H1 (cell line): Measurements from ENCODE around the gene NPIPA5. TPM values are rescaled to one million over a fixed set of nuclear protein-coding genes. Genes with fewer than 3 reads are reported as not detected.
"Not testable (repeated sequence)": the region's sequence is repeated elsewhere in the genome, so short reads cannot be mapped to it uniquely, and the experiment has no call there.

Experiments used
- CTCF ChIA-PET: fragments of 300-600 bp; sonication (Branson Sonifier 250); formaldehyde crosslinking; loops from one replicate; lab custom pipeline; 2021; ENCODE audit not compliant: partially characterized antibody; lab: Charles Lee
- POLR2A ChIA-PET: fragments of 300-600 bp; sonication (Branson Sonifier 250); formaldehyde crosslinking; loops from one replicate; lab custom pipeline; 2021; ENCODE audit warnings: inconsistent platforms; ENCODE audit not compliant: partially characterized antibody; lab: Charles Lee
- DNase-seq, 2 experiments: peaks; one replicate each; pipeline versions ENCODE4 v3.0.0 to v3.0.0-alpha.2; 2010 to 2022; ENCODE audit warnings: low spot score in 2 of 2, low read depth in 1 of 2, mixed read lengths in 1 of 2
- FAIRE-seq: peaks from 2 replicates; lab custom pipeline; 2011; peaks lifted over from hg19 to GRCh38; lab: Jason Lieb, UNC
- H2AFZ ChIP-seq: 2 replicates; pipeline ENCODE4 v1.8.1; 2012; ENCODE audit warnings: low read length, inconsistent platforms
- H2AK5ac ChIP-seq: 2 replicates; pipeline ENCODE4 v1.6.1; 2013; ENCODE audit warnings: low read depth, low read length
- H2BK120ac ChIP-seq: replicated peaks from 2 replicates; pipeline ENCODE3; 2013; ENCODE audit warnings: low read depth, low read length, inconsistent platforms
- H2BK12ac ChIP-seq: 2 replicates; pipeline ENCODE4 v1.6.1; 2013; ENCODE audit warnings: low read depth, low read length
- H2BK15ac ChIP-seq: 2 replicates; pipeline ENCODE4 v1.6.1; 2013; ENCODE audit warnings: low read length
- H2BK20ac ChIP-seq: 2 replicates; pipeline ENCODE4 v1.6.1; 2013; ENCODE audit warnings: low read length
- H2BK5ac ChIP-seq: 2 replicates; pipeline ENCODE4 v1.6.1; 2013; ENCODE audit warnings: low read depth, low read length
- H3K14ac ChIP-seq: 2 replicates; pipeline ENCODE4 v1.6.1; 2013; ENCODE audit warnings: inconsistent platforms; ENCODE audit not compliant: insufficient read length
- H3K18ac ChIP-seq: 2 replicates; pipeline ENCODE4 v1.6.1; 2013; ENCODE audit warnings: low read length; ENCODE audit errors: extremely low read depth
- H3K23ac ChIP-seq: 2 replicates; pipeline ENCODE4 v1.6.1; 2013; ENCODE audit warnings: inconsistent platforms; ENCODE audit not compliant: insufficient read length
- H3K23me2 ChIP-seq: 2 replicates; pipeline ENCODE4 v1.6.1; 2013; ENCODE audit warnings: low read depth, low read length
- H3K27ac ChIP-seq: 2 replicates; pipeline ENCODE4 v1.6.1; 2011; ENCODE audit warnings: low read depth, low read length, inconsistent platforms
- H3K27me3 ChIP-seq, 4 experiments: replicated peaks in 1 of 4; 1 replicate in 1 of 4; 2 replicates in 3 of 4; pipeline versions ENCODE4 v1.6.1 to v1.8.1; 2011 to 2013; ENCODE audit warnings: low read length in 3 of 4, mild to moderate bottlenecking in 3 of 4, inconsistent platforms in 2 of 4, mixed read lengths in 2 of 4, moderate library complexity in 1 of 4; ENCODE audit not compliant: control insufficient read depth in 3 of 4, insufficient read depth in 3 of 4; ENCODE audit errors: extremely low read depth in 1 of 4
- H3K36me3 ChIP-seq, 4 experiments: 2 replicates each; pipeline versions ENCODE4 v1.6.1 to v1.8.1; 2011 to 2013; ENCODE audit warnings: mild to moderate bottlenecking in 4 of 4, low read length in 3 of 4, moderate library complexity in 2 of 4, control low read depth in 1 of 4, inconsistent platforms in 1 of 4; ENCODE audit not compliant: insufficient read depth in 4 of 4, control insufficient read depth in 2 of 4
- H3K4ac ChIP-seq: replicated peaks from 2 replicates; pipeline ENCODE3; 2013; ENCODE audit warnings: low read length, low read depth, mixed read lengths, inconsistent platforms; ENCODE audit not compliant: insufficient read length
- H3K4me1 ChIP-seq, 4 experiments: replicated peaks in 1 of 4; 1 replicate in 1 of 4; 2 replicates in 3 of 4; pipeline versions ENCODE4 v1.6.1 to v1.8.1; 2011 to 2013; ENCODE audit warnings: low read length in 3 of 4, inconsistent platforms in 2 of 4, mixed read lengths in 1 of 4; ENCODE audit not compliant: insufficient read depth in 4 of 4, control insufficient read depth in 3 of 4
- H3K4me2 ChIP-seq, 2 experiments: 2 replicates each; pipeline versions ENCODE4 v1.6.1 to v1.8.1; 2011 to 2013; ENCODE audit warnings: low read depth in 2 of 2, low read length in 2 of 2, control low read depth in 1 of 2, inconsistent platforms in 1 of 2, mild to moderate bottlenecking in 1 of 2; ENCODE audit not compliant: insufficient read depth in 1 of 2
- H3K4me3 ChIP-seq, 4 experiments: fragments of 200-600, 300-600 bp in 1 of 4; sonication (generic), shearing (Covaris generic), sonication (Bioruptor Twin) in 1 of 4; 2 replicates each; pipeline versions ENCODE4 v1.5.1 to v1.8.1; 2011 to 2016; ENCODE audit warnings: low read length in 4 of 4, low read depth in 3 of 4, control low read depth in 2 of 4, inconsistent platforms in 2 of 4, mild to moderate bottlenecking in 2 of 4, mixed read lengths in 1 of 4, moderate library complexity in 1 of 4; ENCODE audit not compliant: insufficient read depth in 2 of 4; ENCODE audit errors: extremely low read depth in 1 of 4
- H3K56ac ChIP-seq: replicated peaks from 2 replicates; pipeline ENCODE3; 2013; ENCODE audit warnings: low read depth, mild to moderate bottlenecking, mixed read lengths, low read length, inconsistent platforms; ENCODE audit not compliant: insufficient read length
- H3K79me1 ChIP-seq: 2 replicates; pipeline ENCODE4 v1.6.1; 2013; ENCODE audit warnings: low read depth, low read length, control low read depth
- H3K79me2 ChIP-seq, 2 experiments: 2 replicates each; pipeline versions ENCODE4 v1.6.1 to v1.8.1; 2012 to 2013; ENCODE audit warnings: low read length in 2 of 2, mild to moderate bottlenecking in 2 of 2, inconsistent platforms in 1 of 2; ENCODE audit not compliant: insufficient read depth in 2 of 2, control insufficient read depth in 1 of 2
- H3K9ac ChIP-seq, 4 experiments: replicated peaks in 1 of 4; 1 replicate in 1 of 4; 2 replicates in 3 of 4; pipeline versions ENCODE4 v1.6.1 to v1.8.1; 2011 to 2013; ENCODE audit warnings: low read depth in 3 of 4, low read length in 3 of 4, control low read depth in 2 of 4, mild to moderate bottlenecking in 2 of 4, moderate library complexity in 2 of 4, inconsistent platforms in 1 of 4; ENCODE audit errors: extremely low read depth in 1 of 4
- H3K9me3 ChIP-seq, 2 experiments: 2 replicates each; pipeline versions ENCODE4 v1.6.1 to v1.8.1; 2012 to 2013; ENCODE audit warnings: mild to moderate bottlenecking in 2 of 2, moderate library complexity in 2 of 2, control low read depth in 1 of 2, inconsistent platforms in 1 of 2, low read depth in 1 of 2, low read length in 1 of 2, mixed read lengths in 1 of 2; ENCODE audit not compliant: insufficient read depth in 2 of 2
- H4K20me1 ChIP-seq, 2 experiments: replicated peaks in 1 of 2; 2 replicates each; pipeline versions ENCODE3 to v1.8.1; 2011 to 2013; ENCODE audit warnings: inconsistent platforms in 2 of 2, low read length in 2 of 2, mild to moderate bottlenecking in 1 of 2; ENCODE audit not compliant: insufficient read depth in 2 of 2, control insufficient read depth in 1 of 2
- H4K5ac ChIP-seq: 2 replicates; pipeline ENCODE4 v1.6.1; 2013; ENCODE audit warnings: low read length, low read depth, mixed read lengths, inconsistent platforms; ENCODE audit not compliant: insufficient read length
- H4K8ac ChIP-seq: 2 replicates; pipeline ENCODE4 v1.8.0; 2013; ENCODE audit warnings: mild to moderate bottlenecking, moderate library complexity, low read length, inconsistent platforms; ENCODE audit not compliant: insufficient read depth; ENCODE audit errors: extremely low read depth
- H4K91ac ChIP-seq: replicated peaks from 2 replicates; pipeline ENCODE3; 2013; ENCODE audit warnings: low read length, mixed read lengths, inconsistent platforms; ENCODE audit not compliant: insufficient read length
- WGBS, 2 experiments: shearing (Covaris generic) in 1 of 2; methylation state at CpG; one replicate each; pipeline versions ENCODE4 v1.1.6 to v1.1.7; 2013 to 2015; ENCODE audit warnings: low lambda C conversion rate in 2 of 2, mixed read lengths in 2 of 2, inconsistent platforms in 1 of 2, low coverage in 1 of 2, missing lambda C conversion rate in 1 of 2; ENCODE audit not compliant: insufficient replicate concordance in 2 of 2, insufficient coverage in 1 of 2, insufficient read length in 1 of 2; ENCODE audit errors: extremely low coverage in 1 of 2, missing lambda C conversion rate in 1 of 2; 5-methylcytosine and 5-hydroxymethylcytosine counted together
- polyA plus RNA-seq, 7 experiments: library from polyadenylated mRNA; depleted of rRNA in 3 of 7; stranded (reverse) in 5 of 7; unstranded in 2 of 7; fragments of >200 nt in 5 of 7; fragments of 200-250 nt in 2 of 7; gene quantifications; 1 replicate in 5 of 7; 2 replicates in 1 of 7; 4 replicates in 1 of 7; pipeline versions ENCODE4 v1.2.1 to v1.2.3, GENCODE V29; 2011 to 2013; ENCODE audit warnings: missing spikeins in 2 of 7, mixed read lengths in 2 of 7
- total RNA-seq: library from RNA; stranded (reverse); fragmentation: NEBNext Ultra II Directional; extraction: Animal tissue kit (Norgen Biotek cat#: 25700); gene quantifications from 2 replicates; pipeline ENCODE4 v1.2.1, GENCODE V29; 2021

NPIPA5 gene
- total and polyA plus RNA-seq, 2 of the 8 experiments (the other 6 are each of a cell fraction or from before 2014, with no cell fraction given), result 0.61 to 4.1 TPM

- FAIRE-seq, H3K23ac ChIP-seq, H4K20me1 ChIP-seq, H3K79me1 ChIP-seq, H2BK15ac ChIP-seq, H3K23me2 ChIP-seq, H3K4me3 ChIP-seq, H3K79me2 ChIP-seq, CTCF ChIA-PET, H2BK120ac ChIP-seq, DNase-seq, H4K91ac ChIP-seq, H3K14ac ChIP-seq, H3K4me1 ChIP-seq, H4K8ac ChIP-seq, H2BK20ac ChIP-seq, H3K9me3 ChIP-seq, H3K4me2 ChIP-seq, POLR2A ChIA-PET, H2AFZ ChIP-seq, H3K56ac ChIP-seq, H3K27ac ChIP-seq, H3K18ac ChIP-seq, H2AK5ac ChIP-seq, H2BK5ac ChIP-seq, H3K27me3 ChIP-seq, H4K5ac ChIP-seq, H3K4ac ChIP-seq, H3K9ac ChIP-seq, H2BK12ac ChIP-seq, H3K36me3 ChIP-seq: not testable (repeated sequence)
- 97% methylated on average over 2 of the region's 2 CpGs; no CpG with 5 or more reads in 1 of the 2 experiments for WGBS, 2 experiments
Measured at GRCh38 chr16:15321221-15321620, 56.9 kb downstream of the NPIPA5 start.

DNA sequence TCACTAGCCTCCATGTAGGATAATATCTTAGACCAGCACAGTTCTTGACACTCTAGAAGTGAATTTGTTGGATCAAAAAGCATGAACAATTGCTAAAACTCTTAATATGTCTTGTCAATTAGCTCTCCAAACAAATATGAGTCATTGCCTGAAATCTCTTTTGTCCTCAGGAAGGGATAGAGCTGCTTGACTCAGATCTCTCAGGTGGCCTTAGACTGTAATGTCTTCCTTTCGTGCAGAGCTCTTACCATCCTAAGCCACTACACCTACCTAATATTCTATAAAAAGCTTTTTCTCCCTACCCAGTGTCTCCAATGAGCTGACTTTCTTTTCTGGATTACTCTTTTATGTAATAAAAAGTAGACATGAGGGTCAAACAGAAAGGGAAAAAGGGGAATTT lies 63.5 kb downstream of the NPIPA5 start:
- H4K5ac ChIP-seq, CTCF ChIA-PET, H2BK12ac ChIP-seq, H2BK20ac ChIP-seq, H3K9ac ChIP-seq, H3K9me3 ChIP-seq, H3K56ac ChIP-seq, H2BK5ac ChIP-seq, POLR2A ChIA-PET, H3K4me1 ChIP-seq, H3K23me2 ChIP-seq, H3K79me1 ChIP-seq, H4K20me1 ChIP-seq, H2AK5ac ChIP-seq, H2BK15ac ChIP-seq, H4K8ac ChIP-seq, H2BK120ac ChIP-seq, H3K4me2 ChIP-seq, H4K91ac ChIP-seq, DNase-seq, H3K27me3 ChIP-seq, H3K79me2 ChIP-seq, H2AFZ ChIP-seq, H3K23ac ChIP-seq, H3K27ac ChIP-seq, H3K4me3 ChIP-seq, H3K4ac ChIP-seq, H3K18ac ChIP-seq, H3K14ac ChIP-seq, FAIRE-seq, H3K36me3 ChIP-seq: not testable (repeated sequence)
- 75% methylated on average over 1 of the region's 1 CpG; no CpG with 5 or more reads in 1 of the 2 experiments for WGBS, 2 experiments
